BJ (cell line): ENCODE measurements around the gene TMUB1. TPM values are rescaled to one million over a fixed set of nuclear protein-coding genes. Genes with fewer than 3 reads are reported as not detected.
A peak's percentile ranks its signal among the peaks of the same experiment; 100 is the strongest.

Experiments used
- CTCF ChIA-PET: fragments of 350-600 bp; formaldehyde crosslinking; extraction: SDS; loops from one replicate; lab custom pipeline; 2021; ENCODE audit warnings: antibody characterized with exemption, inconsistent platforms; lab: Yijun Ruan, JAX
- POLR2A ChIA-PET: fragments of 300-600 bp; sonication (Branson Sonifier 250); formaldehyde crosslinking; extraction: SDS; loops from one replicate; lab custom pipeline; 2021; ENCODE audit warnings: antibody characterized with exemption; lab: Charles Lee
- DNase-seq: peaks from one replicate; pipeline ENCODE4 v3.0.0-alpha.2; 2011; ENCODE audit warnings: low read depth
- H3K27me3 ChIP-seq: 2 replicates; pipeline ENCODE4 v1.6.0; 2011; ENCODE audit warnings: low read length; ENCODE audit not compliant: control insufficient read depth, insufficient read depth
- H3K36me3 ChIP-seq: 2 replicates; pipeline ENCODE4 v1.5.1; 2011; ENCODE audit warnings: low read length; ENCODE audit not compliant: control insufficient read depth, insufficient read depth
- H3K4me3 ChIP-seq: 2 replicates; pipeline ENCODE4 v1.5.1; 2011; ENCODE audit warnings: low read depth, mild to moderate bottlenecking, control low read depth, low read length
- polyA plus RNA-seq: library from polyadenylated mRNA; depleted of rRNA; stranded (reverse); fragments of >200 nt; gene quantifications from 2 replicates; pipeline ENCODE4 v1.2.3, GENCODE V29; 2011
- TF ChIP-seq, protein P1 (sequence below): IDR thresholded peaks from 2 replicates; pipeline ENCODE4 v1.5.1; 2011; ENCODE audit warnings: low read depth, mild to moderate bottlenecking, control low read depth, inconsistent platforms, low read length, moderate library complexity; ENCODE audit not compliant: insufficient read depth

The TMUB1 gene
- polyA plus RNA-seq, 1 experiment, result 27.8 TPM

DNA sequence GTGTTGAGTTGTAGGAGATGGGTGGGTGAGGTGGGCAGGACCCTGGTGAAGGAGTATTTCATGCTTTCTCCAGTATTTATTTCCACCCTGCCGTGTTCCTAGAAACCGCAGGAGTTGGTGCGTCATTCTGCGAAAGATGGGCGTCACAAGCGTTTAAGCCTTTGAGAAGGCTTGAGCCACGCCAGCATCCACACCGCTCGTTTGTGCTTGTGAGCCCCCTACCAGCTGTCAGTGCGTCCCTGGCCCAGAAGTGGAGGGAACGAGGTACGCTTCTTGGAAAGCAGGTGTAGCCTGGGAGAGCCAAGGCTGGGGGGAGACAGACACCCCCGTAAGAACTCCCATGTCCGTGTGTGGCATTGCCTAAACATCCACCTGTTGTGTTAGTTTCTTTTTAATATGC, 8.7 kb upstream of the TMUB1 start:
- H3K36me3 ChIP-seq, result peaks cover 4% of the 10 kb centered on the region; the same call in 1 of the 2 replicates
- H3K27me3 ChIP-seq, result no peaks in the 10 kb centered on the region
- ChIA-PET CTCF (interaction anchor here (1.3 to 12.9 kb wide), 2 partner anchors 8 to 18 kb away, joined by 3 to 143 read pairs; no protein-coding TSS in a partner anchor), POLR2A (no interaction called here)
- no peak for DNase-seq
- TF ChIP-seq, protein P1, sequence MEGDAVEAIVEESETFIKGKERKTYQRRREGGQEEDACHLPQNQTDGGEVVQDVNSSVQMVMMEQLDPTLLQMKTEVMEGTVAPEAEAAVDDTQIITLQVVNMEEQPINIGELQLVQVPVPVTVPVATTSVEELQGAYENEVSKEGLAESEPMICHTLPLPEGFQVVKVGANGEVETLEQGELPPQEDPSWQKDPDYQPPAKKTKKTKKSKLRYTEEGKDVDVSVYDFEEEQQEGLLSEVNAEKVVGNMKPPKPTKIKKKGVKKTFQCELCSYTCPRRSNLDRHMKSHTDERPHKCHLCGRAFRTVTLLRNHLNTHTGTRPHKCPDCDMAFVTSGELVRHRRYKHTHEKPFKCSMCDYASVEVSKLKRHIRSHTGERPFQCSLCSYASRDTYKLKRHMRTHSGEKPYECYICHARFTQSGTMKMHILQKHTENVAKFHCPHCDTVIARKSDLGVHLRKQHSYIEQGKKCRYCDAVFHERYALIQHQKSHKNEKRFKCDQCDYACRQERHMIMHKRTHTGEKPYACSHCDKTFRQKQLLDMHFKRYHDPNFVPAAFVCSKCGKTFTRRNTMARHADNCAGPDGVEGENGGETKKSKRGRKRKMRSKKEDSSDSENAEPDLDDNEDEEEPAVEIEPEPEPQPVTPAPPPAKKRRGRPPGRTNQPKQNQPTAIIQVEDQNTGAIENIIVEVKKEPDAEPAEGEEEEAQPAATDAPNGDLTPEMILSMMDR, result no peak
- H3K4me3 ChIP-seq, result no peak overlapping the region

DNA sequence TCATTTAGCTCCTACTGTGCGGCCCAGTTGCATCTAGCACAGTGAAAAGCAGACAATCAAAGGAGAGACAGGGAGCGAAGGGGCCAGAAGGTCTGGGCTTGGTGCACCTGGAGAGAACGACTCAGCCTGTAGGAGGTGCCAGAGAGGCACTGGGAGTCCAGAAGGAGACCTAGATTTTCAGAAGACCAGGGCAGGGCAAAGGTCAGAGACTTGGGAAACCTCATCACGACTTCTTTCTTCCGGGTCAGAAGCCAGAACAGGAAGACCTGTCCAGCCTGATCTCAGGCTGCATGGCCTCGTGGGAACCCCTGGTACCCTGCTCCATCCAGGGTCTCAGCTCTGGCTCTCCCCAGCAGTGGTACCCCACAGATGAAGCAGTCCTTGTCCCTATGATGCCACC, 8.1 kb upstream of the TMUB1 start:
- no peak for DNase-seq
- Histone ChIP-seq H3K36me3 (peaks cover 4% of the 10 kb centered on the region; the same call in 1 of the 2 replicates), H3K4me3 (no peak overlapping the region), H3K27me3 (no peaks in the 10 kb centered on the region)
- ChIA-PET POLR2A (no interaction called here), CTCF (interaction anchor here (1.3 to 12.9 kb wide), 4 partner anchors 9 to 78 kb away, joined by 3 to 143 read pairs (median 4); no protein-coding TSS in a partner anchor)
- TF ChIP-seq, protein P1, result peak; percentile 67

DNA sequence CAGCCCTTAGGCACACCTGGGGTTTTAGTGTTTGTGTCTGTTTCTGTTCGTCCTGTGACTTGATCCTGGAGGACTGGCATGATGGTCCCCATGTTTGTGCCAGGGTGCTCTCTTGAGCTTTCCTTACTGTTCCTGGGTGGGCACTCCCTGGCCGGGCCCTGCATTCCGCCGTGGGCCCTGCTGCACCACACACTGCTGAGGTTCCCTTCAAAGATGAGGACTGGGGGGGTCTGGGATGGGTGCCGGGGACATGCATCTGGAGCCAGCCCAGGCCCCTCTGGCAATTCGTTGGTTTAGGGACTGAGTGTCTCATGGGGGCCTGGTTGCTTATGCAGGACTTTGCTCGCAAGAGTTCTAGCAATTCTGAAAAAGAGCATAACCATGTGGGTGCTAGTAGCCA, 7.7 kb upstream of the TMUB1 start:
- ChIA-PET POLR2A (no interaction called here), CTCF (interaction anchor here (1.3 to 12.9 kb wide), 5 partner anchors 9 to 78 kb away, joined by 3 to 143 read pairs (median 4); no protein-coding TSS in a partner anchor)
- H3K4me3 ChIP-seq, result no peak overlapping the region
- H3K36me3 ChIP-seq, result peaks cover 2% of the 10 kb centered on the region; the same call in 1 of the 2 replicates
- TF ChIP-seq, protein P1, result no peak
- DNase-seq, result no peak
- no peaks in the 10 kb centered on the region for H3K27me3 ChIP-seq

DNA sequence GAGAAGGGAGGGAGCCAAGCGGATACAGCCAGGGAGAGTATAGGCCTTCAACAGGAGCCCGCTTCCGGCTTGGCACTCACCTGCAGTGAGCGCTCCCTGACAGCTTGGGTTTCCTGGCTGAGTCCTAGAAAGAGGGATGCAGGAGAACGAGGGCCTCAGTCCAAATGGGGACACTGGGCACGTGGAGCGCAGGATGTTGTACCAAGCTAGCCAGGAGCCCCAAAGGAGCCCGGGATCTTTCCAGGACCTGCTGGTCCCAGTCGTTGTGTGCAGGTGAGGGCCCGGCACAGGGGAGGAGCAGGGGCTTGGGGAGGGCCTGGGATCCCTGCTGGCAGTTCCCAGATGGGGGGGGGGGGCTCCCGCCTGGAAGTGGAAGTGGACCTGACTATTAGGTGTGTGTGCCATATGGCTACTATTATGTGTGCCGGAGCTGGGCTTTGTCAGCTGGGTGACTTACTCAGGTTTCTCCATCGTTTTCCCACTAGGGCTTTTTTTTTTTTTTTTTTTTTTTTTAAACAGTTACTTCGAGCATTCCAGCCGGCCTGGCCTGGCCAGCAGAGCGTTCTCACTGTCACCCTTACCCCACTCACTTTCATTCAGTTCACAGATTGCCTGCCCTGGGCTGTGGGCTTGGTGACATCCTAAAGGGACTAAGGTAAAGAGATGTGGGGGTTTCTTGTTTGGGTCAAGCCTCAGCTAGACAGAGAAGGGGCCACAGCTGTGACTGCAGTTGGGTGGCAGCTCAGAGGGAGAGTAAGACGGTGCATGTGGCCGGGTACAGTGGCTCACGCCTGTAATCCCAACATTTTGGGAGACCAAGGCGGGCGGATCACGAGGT, 6.8 kb upstream of the TMUB1 start:
- ChIA-PET POLR2A (no interaction called here), CTCF (interaction anchor here (1.0 to 12.9 kb wide), 7 partner anchors 15 to 77 kb away, joined by 3 to 143 read pairs (median 4); no protein-coding TSS in a partner anchor)
- Histone ChIP-seq H3K36me3 (peaks cover 2% of the 10 kb centered on the region; the same call in 1 of the 2 replicates), H3K4me3 (no peak overlapping the region; the same call in 1 of the 2 replicates), H3K27me3 (no peaks in the 10 kb centered on the region)
- TF ChIP-seq, protein P1, result no peak
- no peak for DNase-seq
